LHCN-M2 (cell line): ENCODE measurements around the gene GCK. TPM values are rescaled to one million over a fixed set of nuclear protein-coding genes. Genes with fewer than 3 reads are reported as not detected.

Experiments
- DNase-seq: peaks from one replicate; pipeline ENCODE4 v3.0.0-alpha.2; 2012; ENCODE audit warnings: low read depth
- total RNA-seq: library from RNA; depleted of rRNA; stranded (reverse); fragments of >200 nt; gene quantifications from 2 replicates; pipeline ENCODE4 v1.2.3, GENCODE V29; 2014

Gene GCK
- total RNA-seq, 1 experiment from 2014 or later, result not detected

DNA sequence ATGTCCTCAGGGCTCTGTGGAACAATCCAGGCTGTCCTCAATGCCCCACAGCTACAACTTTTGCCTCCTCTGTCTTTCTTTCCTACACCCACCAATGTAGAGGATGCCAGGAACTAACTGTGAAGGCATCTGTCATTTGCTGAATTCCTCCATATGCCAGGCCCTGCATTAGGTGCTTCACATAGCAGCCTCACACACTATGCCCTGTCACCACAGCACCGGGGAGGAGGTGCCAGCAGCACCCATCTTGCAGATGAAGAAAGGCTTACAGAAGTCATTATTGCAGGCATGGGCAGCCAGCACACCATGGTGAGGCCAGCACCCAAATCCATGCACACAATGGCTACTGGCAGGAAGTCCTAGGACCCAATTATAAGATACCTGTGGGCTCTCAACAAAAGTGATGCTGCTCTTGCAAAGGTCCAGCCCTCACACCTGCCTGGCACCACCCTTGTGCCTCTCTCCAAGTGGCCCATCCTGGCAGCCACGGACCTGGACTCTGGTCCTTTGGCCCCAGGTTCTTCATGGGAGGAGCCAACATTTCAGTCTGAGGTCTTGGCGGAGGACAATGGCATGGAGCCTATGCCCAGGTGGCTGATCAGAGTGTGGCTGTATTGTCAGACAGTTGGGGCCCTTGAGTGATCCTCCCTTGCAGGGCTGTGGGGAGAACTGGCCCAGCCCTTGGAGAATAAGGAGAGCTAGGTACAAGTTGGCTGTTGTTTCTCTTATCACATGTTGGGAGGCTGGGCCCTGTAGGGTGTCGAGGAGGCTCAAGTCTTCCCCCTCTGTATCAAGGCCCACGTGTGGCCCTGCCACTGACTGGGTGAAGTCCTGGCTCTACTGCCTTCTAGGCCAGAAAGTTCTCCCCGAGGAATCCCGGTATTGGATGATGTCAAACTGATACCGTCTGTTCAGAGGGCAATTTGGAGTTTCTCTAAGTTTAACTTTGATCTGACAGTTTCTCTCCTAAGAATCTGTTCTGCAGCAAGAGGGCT, 33.8 kb downstream of the GCK start:
- DNase-seq, result no peak

DNA sequence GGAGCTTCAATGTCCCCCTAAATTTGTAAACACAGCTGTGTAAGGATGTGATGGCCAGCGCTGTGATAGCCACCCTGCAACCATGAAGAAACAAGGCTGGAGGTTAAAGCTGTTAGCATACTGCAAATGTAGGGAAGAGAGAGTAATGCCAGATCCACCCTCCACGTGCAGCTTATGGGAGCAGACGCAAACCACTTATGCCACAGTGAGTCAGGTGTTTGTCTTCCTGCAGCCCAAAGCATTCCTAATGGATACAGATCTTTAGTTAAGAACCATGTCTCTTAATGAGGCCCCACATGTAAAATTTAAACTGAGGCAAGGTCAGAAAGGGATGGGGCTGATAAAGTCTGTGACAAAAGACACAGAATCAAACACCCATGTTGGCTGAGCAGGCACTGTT, 34.5 kb downstream of the GCK start:
- DNase-seq, result no peak

DNA sequence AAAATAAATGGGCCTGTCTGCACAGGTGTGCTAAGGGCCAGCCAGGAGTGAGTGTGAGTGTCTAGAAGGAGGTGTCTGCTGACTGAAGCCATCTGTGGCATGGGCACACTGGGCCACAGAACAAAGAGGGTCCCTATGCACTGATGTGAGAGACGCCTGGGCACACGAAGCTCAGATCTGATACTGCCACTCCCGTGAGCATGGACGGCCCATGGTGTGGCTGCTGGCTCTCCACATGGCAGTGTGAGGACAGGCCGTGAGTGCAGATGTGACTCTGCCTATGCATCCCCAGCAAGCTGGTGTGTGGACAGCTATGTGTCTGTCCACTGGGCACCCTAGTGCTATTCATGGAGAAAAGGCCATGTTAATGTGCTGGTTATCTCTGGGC, 35.3 kb downstream of the GCK start:
- DNase-seq, result no peak

DNA sequence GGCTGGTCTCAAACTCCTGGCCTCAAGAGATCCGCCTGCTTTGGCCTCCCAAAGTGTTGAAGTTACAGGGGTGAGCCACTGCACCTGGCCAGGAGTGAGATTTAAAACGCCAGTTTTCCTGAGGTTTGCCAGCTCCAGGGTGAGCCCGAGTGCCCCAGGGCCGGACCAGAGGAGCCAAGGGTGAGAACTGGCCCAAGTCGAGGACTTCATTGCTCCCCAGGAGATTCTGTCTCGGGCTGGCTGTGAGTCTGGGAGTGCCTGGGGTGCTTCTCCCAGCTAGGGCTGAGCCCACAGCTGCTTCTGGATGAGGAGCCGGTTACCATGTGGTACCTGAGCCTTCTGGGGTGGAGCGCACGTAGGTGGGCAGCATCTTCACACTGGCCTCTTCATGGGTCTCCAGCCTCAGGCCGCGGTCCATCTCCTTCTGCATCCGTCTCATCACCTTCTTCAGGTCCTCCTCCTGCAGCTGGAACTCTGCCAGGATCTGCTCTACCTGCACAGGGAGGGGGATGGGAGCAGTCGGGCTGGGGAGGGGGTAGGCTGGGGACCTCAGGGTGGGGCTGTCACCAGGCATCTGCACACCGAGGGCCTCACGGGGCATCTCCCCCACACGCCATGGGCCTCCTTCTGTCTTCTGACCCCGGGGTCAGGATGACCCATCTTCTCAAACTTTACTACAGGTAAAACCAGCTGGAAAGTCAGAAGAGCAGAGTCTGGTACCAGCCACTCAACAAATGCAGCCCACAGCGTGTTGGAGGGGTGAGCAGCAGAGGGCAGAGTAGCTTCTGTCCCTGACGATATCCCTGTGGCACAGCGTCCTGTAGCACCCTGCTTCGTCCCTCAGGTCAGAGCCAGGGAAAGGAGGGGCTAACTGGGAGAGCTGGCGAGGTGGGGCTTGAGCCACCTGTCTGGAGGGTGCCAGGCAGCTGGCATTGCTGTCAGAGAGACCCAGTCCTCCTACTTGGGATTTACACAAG, 36.0 kb downstream of the GCK start:
- no peak for DNase-seq

DNA sequence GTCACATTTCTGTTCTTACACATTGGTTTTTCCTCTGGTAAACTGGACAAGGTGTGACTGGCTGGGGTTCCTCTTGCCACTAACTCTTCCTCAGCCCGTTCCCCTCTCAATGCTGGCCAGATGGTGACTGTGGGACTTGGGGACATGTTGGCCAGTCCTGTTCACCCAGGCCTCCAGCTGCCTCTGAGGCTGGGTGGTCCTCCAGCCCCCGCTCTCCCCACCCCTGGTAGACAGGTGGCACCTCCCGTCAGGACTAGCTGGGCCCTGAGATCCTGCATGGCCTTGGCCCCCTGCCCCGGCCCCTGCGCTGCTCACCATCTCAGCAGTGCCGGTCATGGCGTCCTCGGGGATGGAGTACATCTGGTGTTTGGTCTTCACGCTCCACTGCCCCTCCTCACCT, 37.3 kb downstream of the GCK start:
- no peak for DNase-seq

DNA sequence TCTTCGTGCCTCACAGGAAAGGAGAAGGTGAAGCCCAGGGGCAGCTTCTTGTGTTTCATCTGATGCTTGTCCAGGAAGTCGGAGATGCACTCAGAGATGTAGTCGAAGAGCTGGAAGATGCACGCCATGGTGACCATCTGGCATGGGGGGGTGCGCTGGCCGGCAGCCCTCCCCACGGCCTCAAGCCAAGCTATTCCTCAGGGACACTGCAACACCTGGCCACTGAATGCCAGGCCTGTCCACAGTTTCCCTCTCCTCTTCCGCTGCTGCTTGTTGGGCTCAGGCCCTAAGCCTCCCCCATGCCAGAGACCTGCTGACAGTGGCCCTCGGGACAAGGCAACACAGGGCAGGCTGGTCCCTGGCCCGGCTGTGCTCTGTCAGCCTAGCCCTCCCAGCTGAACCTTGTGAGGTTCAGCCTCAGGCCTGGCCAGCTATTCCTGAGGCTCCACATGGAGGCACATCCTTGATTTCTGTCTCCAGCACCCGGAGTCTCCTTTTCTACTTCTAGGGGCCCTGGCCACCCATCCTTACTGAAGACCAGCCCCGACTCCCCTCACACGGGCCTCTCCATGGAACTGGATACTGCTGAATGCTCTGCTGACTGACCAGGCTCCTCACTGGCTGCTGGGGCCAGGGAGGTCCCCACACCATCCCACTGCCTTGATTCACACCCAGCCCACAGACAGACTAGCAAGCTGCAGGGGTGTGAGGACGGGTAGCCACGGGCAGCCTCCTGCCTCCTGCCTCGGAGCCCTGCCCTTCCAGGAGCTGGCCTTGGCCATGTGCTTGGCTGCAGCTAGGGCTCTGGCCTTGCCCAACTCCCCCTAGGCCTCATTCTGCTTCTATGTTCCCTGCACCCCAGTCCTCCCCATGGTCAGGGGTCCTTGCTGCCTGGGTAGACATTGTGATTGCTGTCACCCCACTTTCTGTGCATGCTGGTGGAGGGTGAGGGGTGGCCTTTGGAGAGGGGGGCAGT, 38.0 kb downstream of the GCK start:
- DNase-seq, result no peak

DNA sequence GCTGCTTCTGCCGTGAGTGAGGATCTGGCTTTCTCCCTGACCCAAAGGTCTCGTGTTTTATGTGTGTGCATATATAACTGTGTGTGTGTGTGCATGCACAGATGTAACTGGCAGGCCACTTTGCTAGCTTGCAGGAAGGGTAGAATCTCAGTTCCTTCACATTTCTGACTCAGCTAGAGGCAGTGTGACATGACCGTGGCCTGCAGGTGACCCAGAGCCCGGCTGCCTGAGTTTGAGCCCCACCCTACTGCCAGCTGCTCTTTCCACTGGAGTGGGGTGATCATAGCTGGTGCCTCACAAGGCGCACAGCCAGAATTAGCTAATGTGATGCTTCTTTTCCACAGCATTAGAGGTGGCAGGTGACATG, 38.8 kb downstream of the GCK start:
- DNase-seq, result peak; percentile 39

DNA sequence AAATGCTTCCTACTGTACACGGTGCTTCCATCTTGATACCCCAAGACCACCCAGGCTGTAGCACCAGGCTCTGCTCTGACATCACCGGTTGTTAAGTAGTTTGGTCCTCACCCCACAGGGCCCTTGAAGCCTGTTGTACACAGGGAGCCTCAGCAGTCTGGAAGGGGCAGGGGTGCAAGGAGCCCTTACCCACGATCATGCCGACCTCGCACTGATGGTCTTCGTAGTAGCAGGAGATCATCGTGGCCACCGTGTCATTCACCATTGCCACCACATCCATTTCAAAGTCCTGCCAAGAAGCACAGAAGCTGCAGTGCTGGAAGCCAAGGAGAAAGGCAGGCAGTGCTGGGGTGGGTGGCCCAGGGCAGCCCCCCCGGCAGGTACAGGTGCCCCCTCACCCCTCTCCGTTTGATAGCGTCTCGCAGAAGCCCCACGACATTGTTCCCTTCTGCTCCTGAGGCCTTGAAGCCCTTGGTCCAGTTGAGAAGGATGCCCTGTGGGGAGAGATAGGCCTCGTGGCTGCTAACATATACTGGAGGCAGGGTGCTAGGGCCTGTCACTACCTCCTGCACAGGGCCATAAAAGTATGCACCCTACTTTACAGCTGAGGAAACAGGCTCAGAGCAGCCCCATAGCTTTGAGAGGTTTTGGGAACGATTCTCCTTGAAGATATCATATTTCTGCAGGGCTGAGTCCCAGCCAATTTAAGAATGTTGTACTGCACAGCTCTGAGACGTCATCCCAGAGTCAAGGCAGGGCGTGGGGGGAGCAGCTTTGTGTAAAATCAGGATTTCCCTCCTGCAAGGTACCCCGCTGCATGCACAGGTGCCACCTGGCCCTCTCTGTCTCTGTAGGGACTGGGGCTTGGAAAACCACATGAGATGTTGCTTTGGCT, 39.4 kb downstream of the GCK start:
- DNase-seq, result no peak

DNA sequence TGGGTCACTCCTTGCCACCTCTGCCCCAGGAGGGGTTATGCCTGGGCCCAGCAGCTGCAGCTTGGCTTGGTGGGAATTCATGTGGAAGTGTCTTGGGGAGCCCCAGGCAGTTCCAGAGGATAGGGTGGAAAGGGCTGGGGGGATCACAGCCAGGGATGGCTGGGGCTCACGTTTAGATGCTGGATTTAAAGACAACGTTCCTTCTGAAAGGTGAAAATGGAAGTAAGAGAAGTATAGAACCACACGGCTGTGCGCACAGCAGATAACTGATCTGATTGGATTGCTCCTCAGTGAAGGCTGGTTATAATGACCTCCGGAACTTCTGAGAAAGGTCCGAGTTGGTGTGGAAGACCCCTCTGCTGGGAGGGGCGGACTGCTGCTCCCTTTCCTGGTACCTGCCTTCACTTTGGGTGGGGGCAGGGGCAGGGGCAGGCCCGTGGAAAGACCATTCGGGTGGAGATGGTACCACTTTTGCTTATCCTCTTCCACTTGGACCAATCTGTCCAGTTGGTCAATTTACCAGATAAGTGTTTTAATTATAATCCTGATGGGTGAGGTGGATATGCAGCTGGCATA, 40.2 kb downstream of the GCK start:
- DNase-seq, result no peak

DNA sequence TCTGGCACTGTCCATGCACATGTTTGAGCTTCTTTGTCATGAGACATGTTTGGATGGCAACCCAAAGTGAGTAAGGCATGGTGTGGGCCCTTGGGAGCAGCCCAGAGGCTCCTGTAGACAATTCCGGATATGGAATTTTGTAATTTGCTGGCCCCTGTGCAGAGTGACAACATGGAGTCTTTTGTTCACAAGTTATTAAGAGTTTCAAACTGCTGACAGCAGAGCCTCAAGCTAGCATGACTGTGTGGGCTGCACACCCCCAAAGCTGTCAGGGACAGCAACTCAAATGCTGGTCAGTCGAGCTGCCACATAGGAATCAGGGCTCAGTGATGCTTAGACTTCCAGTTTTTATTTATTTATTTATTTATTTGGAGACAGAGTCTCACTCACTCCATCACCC, 41.1 kb downstream of the GCK start:
- DNase-seq, result no peak

DNA sequence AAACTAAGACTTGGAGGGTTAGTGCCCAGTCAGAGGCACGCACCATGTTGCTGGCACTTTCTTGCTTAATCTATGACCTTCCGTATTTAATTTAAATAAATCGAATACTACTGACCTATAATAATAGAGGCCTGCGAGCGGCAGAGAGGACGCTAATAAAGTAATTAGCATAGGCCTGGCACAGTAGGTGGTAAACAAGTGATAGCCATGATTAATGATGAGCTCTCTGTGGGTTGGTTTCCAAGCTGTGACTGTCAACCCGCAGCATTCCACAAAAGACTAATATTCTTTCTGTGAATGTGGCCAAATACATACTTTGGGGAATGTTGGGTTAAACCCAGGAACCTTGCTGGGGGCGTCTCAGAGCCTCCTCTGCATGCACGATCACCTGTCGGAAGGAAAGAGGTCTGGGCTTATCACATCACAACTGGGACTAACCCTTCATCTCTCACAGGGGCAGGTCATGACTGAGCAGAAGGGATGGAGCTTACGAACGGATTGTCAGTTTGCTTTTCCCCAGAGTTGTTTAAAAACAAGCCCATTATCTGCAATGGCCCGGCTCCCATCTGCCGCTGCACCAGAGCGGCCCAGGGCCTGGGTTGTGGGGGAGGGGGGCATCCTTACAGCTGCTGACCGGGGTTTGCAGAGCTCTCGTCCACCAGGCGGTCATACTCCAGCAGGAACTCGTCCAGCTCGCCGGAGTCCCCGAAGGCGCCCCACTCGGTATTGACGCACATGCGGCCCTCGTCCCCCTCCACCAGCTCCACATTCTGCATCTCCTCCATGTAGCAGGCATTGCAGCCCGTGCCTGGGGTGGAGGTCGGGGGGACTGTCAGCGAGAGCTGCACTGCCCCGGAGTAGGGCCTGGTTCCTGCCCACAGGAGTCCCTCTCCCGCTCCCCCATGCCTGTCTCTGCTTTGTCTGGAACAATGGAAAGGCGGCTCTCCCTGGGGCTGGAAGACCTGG, 41.9 kb downstream of the GCK start:
- DNase-seq, result no peak

DNA sequence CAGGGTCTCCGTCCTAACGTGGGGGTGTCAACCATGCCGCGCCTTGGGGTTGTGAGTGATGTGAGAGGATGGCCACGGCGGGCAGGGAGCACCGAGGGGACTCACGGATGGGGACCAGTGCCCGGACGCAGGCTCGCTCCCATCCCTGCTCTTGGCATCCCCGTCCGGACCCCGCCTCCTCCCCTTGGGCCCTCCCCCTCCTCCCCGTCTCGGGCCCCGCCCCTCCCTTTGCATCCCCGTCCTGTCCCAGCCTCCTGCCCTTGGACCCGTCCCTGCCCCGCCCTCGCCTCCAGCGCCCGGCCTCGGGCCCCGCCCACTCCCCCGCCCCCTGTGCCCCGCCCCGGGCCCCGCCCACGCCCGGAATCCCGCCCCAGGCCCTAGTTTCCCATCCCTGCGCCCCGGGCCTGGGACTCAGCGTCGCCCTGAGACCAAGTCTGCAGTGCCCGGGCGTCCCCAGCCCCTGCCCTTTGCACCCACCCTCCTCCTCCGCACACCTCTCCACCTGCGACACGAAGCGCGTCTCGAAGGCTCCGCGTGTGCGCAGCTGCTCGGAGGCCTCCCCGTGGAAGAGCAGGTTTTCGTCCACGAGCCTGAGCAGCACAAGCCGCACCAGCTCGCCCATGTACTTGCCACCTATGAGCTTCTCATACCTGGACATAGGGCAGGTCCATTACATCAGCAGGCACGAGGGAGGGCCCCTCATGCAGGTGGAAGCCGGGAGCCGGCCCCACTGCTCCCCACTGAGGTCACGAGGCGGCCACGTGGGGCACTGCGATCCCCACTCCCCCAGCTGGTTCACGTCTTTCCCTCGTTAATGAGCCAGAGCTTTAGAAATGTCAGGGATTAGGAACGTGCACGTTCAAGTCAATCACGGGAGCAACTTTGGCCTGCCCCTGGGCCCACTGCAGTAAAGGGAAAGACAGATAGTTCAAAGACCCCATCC, 43.0 kb downstream of the GCK start:
- no peak for DNase-seq

DNA sequence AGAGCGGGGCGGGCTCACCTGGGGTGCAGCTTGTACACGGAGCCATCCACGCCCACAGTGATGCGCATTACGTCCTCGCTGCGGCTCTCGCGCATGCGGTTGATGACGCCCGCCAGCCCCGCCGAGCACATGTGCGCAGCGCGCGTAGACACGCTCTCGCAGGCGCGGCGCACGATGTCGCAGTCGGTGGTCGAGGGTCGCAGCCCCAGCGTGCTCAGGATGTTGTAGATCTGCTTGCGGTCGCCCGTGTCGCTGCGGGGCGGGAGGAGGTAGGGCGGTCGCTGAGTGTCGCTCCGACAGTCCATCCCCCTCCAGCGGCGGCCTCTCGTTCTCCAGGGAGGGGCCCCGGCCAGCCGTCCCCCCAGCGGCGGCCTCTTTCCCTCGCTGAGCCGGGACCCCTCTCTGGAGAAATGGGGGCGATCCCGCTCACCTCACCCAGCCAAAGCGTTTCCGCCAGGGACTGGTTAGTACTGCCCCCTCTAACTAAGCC, 43.7 kb downstream of the GCK start:
- DNase-seq, result no peak

DNA sequence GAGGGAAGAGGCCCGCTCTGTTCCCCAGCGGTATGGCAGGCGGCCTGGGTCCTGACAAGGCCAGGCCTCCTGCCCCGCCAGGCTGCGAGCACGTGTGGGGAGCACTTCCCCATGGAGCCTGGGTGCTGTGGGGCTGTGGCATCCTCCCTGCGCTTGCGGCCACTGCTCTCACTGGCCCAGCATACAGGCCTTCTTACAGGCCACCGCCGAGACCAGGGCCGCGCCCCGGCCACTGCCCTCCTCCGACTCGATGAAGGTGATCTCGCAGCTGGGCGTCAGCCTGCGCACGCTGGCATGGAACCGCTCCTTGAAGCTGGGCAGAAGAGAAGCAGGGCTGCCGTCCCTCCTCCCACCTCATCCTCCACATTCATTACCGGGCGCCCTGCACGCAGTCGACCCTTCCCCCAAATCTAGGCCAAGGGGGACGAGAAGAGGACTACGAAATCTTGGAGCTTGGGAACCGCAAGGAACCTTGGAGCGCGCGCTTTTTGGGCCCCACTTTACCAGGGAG, 44.2 kb downstream of the GCK start:
- DNase-seq, result no peak

DNA sequence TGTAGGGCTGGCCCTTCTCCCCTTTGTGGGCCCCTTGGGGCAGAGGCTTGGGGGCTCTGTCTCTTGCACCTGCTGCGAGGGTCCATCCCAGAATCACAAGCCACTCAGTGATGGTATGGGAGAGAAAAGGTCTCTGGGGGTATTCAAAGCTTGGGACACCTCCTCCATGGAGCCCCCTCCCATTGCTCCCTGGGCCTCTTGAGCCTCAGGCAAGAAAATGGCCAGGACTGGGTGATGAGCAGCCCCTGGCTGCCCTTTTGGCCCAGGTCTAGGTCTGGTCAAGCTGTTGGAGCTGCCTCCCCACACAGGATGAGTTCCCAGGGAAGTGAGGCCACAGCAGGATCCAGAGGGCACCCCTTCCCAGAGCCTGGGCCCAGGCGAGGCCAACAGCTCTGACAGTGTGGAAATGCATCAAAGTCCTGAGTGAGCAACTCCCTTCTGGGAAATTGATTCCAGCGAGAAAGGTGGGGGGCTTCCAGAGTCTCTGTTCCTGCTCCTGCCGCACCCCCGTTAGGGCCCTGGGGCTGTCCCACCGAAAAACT, 44.7 kb downstream of the GCK start:
- no peak for DNase-seq

DNA sequence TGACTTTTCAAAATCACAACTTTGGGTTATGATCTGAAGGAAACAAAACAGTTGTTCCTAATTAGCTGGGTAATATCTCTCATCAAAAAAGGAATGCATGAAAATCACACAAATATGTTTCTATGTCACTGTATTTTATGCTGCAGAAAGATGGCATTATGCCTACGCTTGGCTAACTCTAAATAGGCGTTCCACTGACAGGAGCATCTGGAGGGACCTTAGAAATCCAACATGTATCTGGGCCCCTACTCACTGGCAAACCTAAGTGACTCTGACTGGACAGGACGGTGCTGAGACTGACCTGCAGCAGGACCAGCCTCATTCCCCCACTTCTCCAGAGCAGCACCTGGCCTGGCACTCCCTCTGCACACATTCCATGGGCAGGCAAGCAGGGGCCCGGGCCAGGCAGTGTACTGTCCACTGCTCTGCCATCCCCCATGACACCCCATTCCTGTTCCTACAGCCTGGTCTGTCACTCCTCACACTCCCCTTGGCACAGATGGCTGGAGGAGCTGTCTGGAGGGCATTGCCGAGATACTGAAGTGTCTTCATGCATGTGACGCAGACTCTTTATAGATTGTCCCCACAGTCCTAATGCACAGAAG, 45.5 kb downstream of the GCK start:
- DNase-seq, result no peak
